Calu3 (cell line): ENCODE measurements around the gene RAG2. TPM values are rescaled to one million over a fixed set of nuclear protein-coding genes. Genes with fewer than 3 reads are reported as not detected.

Experiments used
- BruUV-seq: library from RNA; stranded (reverse); fragments of 400-500 nt; replicated peaks from 2 replicates; lab custom pipeline; 2021; lab: Mats Ljungman, UMichigan
- CTCF ChIA-PET: fragments of 300-600 bp; sonication (Branson Sonifier 250); formaldehyde crosslinking; loops from one replicate; lab custom pipeline; 2022; ENCODE audit warnings: antibody characterized with exemption; lab: Charles Lee
- DNase-seq: peaks from one replicate; pipeline ENCODE4 v3.0.0; 2022
- H3K27ac Mint-ChIP-seq: one replicate; pipeline ENCODE4 v1.8.0; 2022; ENCODE audit warnings: mixed read lengths; ENCODE audit not compliant: unreplicated experiment
- H3K27me3 Mint-ChIP-seq: one replicate; pipeline ENCODE4 v1.8.0; 2022; ENCODE audit warnings: mixed read lengths; ENCODE audit not compliant: unreplicated experiment
- H3K36me3 Mint-ChIP-seq: one replicate; pipeline ENCODE4 v1.8.0; 2022; ENCODE audit warnings: mild to moderate bottlenecking, moderate library complexity, mixed read lengths; ENCODE audit not compliant: insufficient read depth, unreplicated experiment
- H3K4me1 Mint-ChIP-seq: one replicate; pipeline ENCODE4 v1.8.0; 2022; ENCODE audit warnings: mild to moderate bottlenecking, low read depth, mixed read lengths; ENCODE audit not compliant: unreplicated experiment
- H3K4me3 Mint-ChIP-seq: one replicate; pipeline ENCODE4 v1.8.0; 2022; ENCODE audit warnings: mild to moderate bottlenecking, low read depth, moderate library complexity, mixed read lengths; ENCODE audit not compliant: unreplicated experiment
- H3K9me3 Mint-ChIP-seq: one replicate; pipeline ENCODE4 v1.8.0; 2022; ENCODE audit warnings: low read depth, mixed read lengths; ENCODE audit not compliant: unreplicated experiment
- intact Hi-C: fragments of 100-400 bp; cut with micrococcal nuclease; formaldehyde crosslinking; loops from one replicate; pipeline ENCODE4 v1.10.0; 2022; ENCODE audit not compliant: unreplicated experiment
- total RNA-seq: library from RNA; stranded (reverse); gene quantifications from 2 replicates; pipeline ENCODE4 v1.2.3, GENCODE V29; 2022
- TF ChIP-seq, protein P1 (sequence below): fragments of 200-600 bp; IDR thresholded peaks from one replicate; pipeline ENCODE4 v1.8.0; 2022; ENCODE audit warnings: antibody characterized with exemption; ENCODE audit not compliant: unreplicated experiment

Gene RAG2
- total RNA-seq, 1 experiment from 2014 or later, result not detected

DNA sequence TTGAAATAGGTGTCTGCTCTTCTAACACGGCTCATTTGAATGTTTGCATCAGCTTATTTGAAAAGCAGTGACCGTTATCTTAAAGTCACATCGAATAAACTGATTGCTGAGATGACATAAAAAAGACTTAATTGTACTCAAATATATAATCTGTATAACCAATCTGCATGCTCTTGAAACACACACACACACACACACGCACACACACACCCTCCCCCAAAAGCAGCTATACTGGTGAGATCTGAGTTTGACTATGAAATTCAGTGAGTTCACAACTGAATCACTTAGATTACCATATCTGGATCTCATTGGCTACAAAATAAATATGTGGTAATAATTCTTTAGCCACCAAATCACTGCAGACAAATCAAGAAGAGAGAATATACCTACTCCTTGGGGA, 7.5 kb downstream of the RAG2 start:
- H3K4me3 Mint-ChIP-seq, result no peak overlapping the region
- peaks cover 4% of the 10 kb centered on the region for H3K9me3 Mint-ChIP-seq
- CTCF ChIA-PET, result no interaction called here
- peaks cover 8% of the 10 kb centered on the region for H3K36me3 Mint-ChIP-seq
- H3K27me3 Mint-ChIP-seq, result peaks cover 71% of the 10 kb centered on the region
- H3K4me1 Mint-ChIP-seq, result no peaks in the 10 kb centered on the region
- TF ChIP-seq, protein P1, sequence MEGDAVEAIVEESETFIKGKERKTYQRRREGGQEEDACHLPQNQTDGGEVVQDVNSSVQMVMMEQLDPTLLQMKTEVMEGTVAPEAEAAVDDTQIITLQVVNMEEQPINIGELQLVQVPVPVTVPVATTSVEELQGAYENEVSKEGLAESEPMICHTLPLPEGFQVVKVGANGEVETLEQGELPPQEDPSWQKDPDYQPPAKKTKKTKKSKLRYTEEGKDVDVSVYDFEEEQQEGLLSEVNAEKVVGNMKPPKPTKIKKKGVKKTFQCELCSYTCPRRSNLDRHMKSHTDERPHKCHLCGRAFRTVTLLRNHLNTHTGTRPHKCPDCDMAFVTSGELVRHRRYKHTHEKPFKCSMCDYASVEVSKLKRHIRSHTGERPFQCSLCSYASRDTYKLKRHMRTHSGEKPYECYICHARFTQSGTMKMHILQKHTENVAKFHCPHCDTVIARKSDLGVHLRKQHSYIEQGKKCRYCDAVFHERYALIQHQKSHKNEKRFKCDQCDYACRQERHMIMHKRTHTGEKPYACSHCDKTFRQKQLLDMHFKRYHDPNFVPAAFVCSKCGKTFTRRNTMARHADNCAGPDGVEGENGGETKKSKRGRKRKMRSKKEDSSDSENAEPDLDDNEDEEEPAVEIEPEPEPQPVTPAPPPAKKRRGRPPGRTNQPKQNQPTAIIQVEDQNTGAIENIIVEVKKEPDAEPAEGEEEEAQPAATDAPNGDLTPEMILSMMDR, result no peak
- H3K27ac Mint-ChIP-seq, result no peak overlapping the region
- intact Hi-C loops, result no loop called here
- no TSS peak for BruUV-seq
- no peak for DNase-seq

DNA sequence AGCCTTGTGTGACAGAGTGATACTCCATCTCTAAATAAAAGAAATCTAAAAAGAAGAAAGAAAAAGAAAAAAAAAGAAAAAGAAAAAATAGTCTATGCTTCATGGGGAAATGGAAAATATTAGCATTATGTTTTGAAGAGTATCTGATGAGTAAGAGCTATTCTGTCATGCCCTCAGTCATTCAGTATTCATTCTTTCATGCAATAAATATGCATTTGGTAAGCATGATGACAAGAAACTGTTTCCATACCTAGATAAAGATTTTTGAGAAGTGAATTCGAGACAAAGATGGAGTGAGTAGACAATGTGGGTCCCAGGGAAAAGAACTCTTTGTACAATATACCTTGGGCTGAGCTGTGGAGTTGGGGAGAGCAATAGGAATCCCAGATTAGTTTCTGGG, 9.9 kb downstream of the RAG2 start:
- no peaks in the 10 kb centered on the region for H3K36me3 Mint-ChIP-seq
- H3K27me3 Mint-ChIP-seq, result peaks cover 67% of the 10 kb centered on the region
- H3K4me3 Mint-ChIP-seq, result no peak overlapping the region
- no TSS peak for BruUV-seq
- no peak overlapping the region for H3K27ac Mint-ChIP-seq
- H3K9me3 Mint-ChIP-seq, result peaks cover 3% of the 10 kb centered on the region
- DNase-seq, result no peak
- TF ChIP-seq, protein P1, result no peak
- no peaks in the 10 kb centered on the region for H3K4me1 Mint-ChIP-seq
- CTCF ChIA-PET, result interaction anchor here (0.7 kb wide), 1 partner anchor 17 kb away, joined by 3 read pairs; no protein-coding TSS in a partner anchor
- intact Hi-C loops, result no loop called here

- Mint-ChIP-seq H3K27ac (no peak overlapping the region), H3K9me3 (peaks cover 5% of the 10 kb centered on the region), H3K27me3 (peaks cover 52% of the 10 kb centered on the region), H3K4me1 (no peaks in the 10 kb centered on the region), H3K4me3 (no peak overlapping the region), H3K36me3 (no peaks in the 10 kb centered on the region)
- intact Hi-C loops, result no loop called here
- no peak for DNase-seq
- TF ChIP-seq, protein P1, result no peak
- BruUV-seq, result no TSS peak
- CTCF ChIA-PET, result no interaction called here
These were observed 11.5 kb downstream of the RAG2 start for GRCh38 chr11:36586543-36586942.

DNA sequence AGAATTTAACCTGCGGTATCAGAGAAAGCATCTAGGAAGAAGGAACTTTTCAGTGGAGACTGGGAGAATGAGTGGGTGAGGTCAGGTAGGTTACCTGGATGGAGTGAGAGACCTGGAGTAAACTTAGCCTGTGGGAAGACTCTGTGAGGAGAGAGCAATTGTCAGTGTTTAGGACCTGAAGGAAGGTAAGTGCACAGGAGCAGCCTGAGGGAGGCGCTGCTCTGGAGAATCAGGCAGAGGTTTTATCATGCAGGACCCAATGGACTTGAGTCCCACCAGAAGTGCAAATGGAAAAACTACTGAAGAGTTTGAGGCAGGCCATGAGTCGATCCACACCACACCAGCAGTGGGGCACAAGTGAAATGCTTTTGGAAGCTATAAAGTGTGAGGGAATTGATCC, 14.4 kb downstream of the RAG2 start:
- CTCF ChIA-PET, result no interaction called here
- BruUV-seq, result no TSS peak
- Mint-ChIP-seq H3K4me3 (no peak overlapping the region), H3K9me3 (peaks cover 5% of the 10 kb centered on the region), H3K27ac (no peak overlapping the region), H3K4me1 (no peaks in the 10 kb centered on the region), H3K36me3 (no peaks in the 10 kb centered on the region), H3K27me3 (peaks cover 27% of the 10 kb centered on the region)
- TF ChIP-seq, protein P1, result no peak
- intact Hi-C loops, result no loop called here
- DNase-seq, result no peak
